DND-41 (cell line): ENCODE results near the gene CIITA.

ENCODE experiments used
- ATAC-seq: fragments of 200-7000 bp; cut with Tn5 transposase; 3 replicates; pipeline ENCODE4 v1.9.1; 2021; ENCODE audit warnings: low read depth; ENCODE audit not compliant: insufficient read depth
- DNase-seq: peaks from one replicate; pipeline ENCODE4 v3.0.0-alpha.2; 2020
- H2AFZ ChIP-seq: 2 replicates; pipeline ENCODE4 v1.6.0; 2012; ENCODE audit warnings: low read depth, low read length
- H3K27ac ChIP-seq: 2 replicates; pipeline ENCODE4 v1.5.1; 2012; ENCODE audit warnings: low read length, inconsistent platforms
- H3K27me3 ChIP-seq: fragments of 200-600 bp; sonication (generic); 2 replicates; pipeline ENCODE4 v1.6.0; 2012; ENCODE audit warnings: low read length, mild to moderate bottlenecking, inconsistent platforms; ENCODE audit not compliant: insufficient read depth, poor library complexity
- H3K36me3 ChIP-seq: 2 replicates; pipeline ENCODE4 v1.5.1; 2012; ENCODE audit warnings: low read length, inconsistent platforms; ENCODE audit not compliant: insufficient read depth
- H3K4me1 ChIP-seq: 2 replicates; pipeline ENCODE4 v1.5.1; 2012; ENCODE audit warnings: mild to moderate bottlenecking, low read length; ENCODE audit not compliant: insufficient read depth
- H3K4me2 ChIP-seq: 2 replicates; pipeline ENCODE4 v1.6.0; 2012; ENCODE audit warnings: mild to moderate bottlenecking, moderate library complexity, low read length, inconsistent platforms; ENCODE audit not compliant: insufficient read depth
- H3K4me3 ChIP-seq, 2 experiments: fragments of 200-600 bp in 1 of 2; shearing (Covaris generic) in 1 of 2; 2 replicates each; pipeline ENCODE4 v1.5.1; 2012 to 2016; ENCODE audit warnings: inconsistent platforms in 2 of 2, low read length in 2 of 2, mild to moderate bottlenecking in 2 of 2, low read depth in 1 of 2, moderate library complexity in 1 of 2
- H3K79me2 ChIP-seq: 2 replicates; pipeline ENCODE4 v1.6.0; 2012; ENCODE audit warnings: low read length, inconsistent platforms; ENCODE audit not compliant: insufficient read depth
- H3K9ac ChIP-seq: 2 replicates; pipeline ENCODE4 v1.6.0; 2012; ENCODE audit warnings: low read depth, mild to moderate bottlenecking, inconsistent platforms, low read length, moderate library complexity
- H3K9me3 ChIP-seq: 2 replicates; pipeline ENCODE4 v1.5.1; 2012; ENCODE audit warnings: low read length, moderate library complexity, mild to moderate bottlenecking, inconsistent platforms; ENCODE audit not compliant: insufficient read depth, severe bottlenecking
- H4K20me1 ChIP-seq: 2 replicates; pipeline ENCODE4 v1.6.0; 2012; ENCODE audit warnings: low read length; ENCODE audit not compliant: insufficient read depth
- EZH2 ChIP-seq: IDR thresholded peaks from 3 replicates; pipeline ENCODE4 v1.6.1; 2012; ENCODE audit warnings: borderline replicate concordance, low read depth, mild to moderate bottlenecking, moderate library complexity, low read length, inconsistent platforms; ENCODE audit not compliant: severe bottlenecking
- TF ChIP-seq, protein P1 (sequence below): IDR thresholded peaks from 2 replicates; pipeline ENCODE4 v1.5.1; 2012; ENCODE audit warnings: borderline replicate concordance, low read length, moderate library complexity, mild to moderate bottlenecking; ENCODE audit not compliant: poor library complexity, severe bottlenecking; ENCODE audit errors: extremely low read depth

Gene CIITA

DNA sequence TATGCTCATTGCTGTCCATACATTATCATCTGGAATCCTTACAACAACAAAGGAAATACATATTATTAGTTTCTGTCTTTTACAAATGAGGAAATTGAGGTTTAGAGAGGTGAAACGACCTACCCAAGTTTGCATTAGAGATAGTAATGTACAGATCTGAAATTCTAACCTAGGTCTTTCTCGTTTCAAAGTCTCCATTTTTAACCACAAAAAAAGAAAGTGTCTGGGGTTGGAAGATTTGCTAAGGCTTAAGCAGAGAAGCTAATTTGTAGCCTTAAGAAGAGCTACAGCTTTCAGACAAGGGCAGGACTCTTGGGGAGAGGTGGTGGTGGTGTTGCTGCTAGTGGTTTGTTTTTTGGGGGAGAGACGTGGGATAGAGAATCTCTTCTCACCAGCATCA, 19.2 kb downstream of the CIITA start:
- DNase-seq (no peak), ATAC-seq (no peak)
- no peaks in the 10 kb centered on the region for H3K79me2 ChIP-seq
- no peak overlapping the region for H3K9ac ChIP-seq
- H3K27me3 ChIP-seq = no peaks in the 10 kb centered on the region
- no peak overlapping the region for H3K4me3 ChIP-seq
- peaks cover 4% of the 10 kb centered on the region; the same call in 1 of the 2 replicates for H4K20me1 ChIP-seq
- no peak for TF ChIP-seq EZH2
- TF ChIP-seq, protein P1, sequence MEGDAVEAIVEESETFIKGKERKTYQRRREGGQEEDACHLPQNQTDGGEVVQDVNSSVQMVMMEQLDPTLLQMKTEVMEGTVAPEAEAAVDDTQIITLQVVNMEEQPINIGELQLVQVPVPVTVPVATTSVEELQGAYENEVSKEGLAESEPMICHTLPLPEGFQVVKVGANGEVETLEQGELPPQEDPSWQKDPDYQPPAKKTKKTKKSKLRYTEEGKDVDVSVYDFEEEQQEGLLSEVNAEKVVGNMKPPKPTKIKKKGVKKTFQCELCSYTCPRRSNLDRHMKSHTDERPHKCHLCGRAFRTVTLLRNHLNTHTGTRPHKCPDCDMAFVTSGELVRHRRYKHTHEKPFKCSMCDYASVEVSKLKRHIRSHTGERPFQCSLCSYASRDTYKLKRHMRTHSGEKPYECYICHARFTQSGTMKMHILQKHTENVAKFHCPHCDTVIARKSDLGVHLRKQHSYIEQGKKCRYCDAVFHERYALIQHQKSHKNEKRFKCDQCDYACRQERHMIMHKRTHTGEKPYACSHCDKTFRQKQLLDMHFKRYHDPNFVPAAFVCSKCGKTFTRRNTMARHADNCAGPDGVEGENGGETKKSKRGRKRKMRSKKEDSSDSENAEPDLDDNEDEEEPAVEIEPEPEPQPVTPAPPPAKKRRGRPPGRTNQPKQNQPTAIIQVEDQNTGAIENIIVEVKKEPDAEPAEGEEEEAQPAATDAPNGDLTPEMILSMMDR = no peak
- H3K4me2 ChIP-seq = no peak overlapping the region
- no peak overlapping the region for H3K27ac ChIP-seq
- no peak overlapping the region for H2AFZ ChIP-seq
- H3K9me3 ChIP-seq = no peaks in the 10 kb centered on the region
- no peaks in the 10 kb centered on the region for H3K4me1 ChIP-seq
- H3K36me3 ChIP-seq = no peaks in the 10 kb centered on the region

DNA sequence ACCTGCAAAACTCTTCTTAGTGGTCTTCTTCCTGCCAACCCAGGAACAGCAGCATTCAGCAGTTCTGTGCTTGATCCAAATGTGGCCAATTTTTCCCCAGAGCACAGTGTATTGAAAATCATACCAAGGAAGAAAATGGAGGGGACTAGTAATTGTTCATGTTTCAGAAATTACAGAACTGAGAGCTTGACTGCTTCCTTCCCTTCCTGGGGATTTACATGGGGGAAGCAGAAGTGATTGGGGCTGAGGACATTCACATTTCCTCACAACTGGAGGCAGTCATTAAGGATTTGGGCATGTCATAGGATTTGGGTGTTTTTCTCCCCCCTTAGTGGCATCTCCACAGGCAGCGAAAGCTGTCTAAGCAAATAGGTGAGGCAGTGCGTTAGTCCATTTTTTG, 19.7 kb downstream of the CIITA start:
- DNase-seq = no peak
- H3K27me3 ChIP-seq = no peaks in the 10 kb centered on the region
- no peaks in the 10 kb centered on the region for H3K4me1 ChIP-seq
- H3K9me3 ChIP-seq = no peaks in the 10 kb centered on the region
- no peaks in the 10 kb centered on the region for H3K36me3 ChIP-seq
- no peak for ATAC-seq
- TF ChIP-seq, protein P1 = no peak
- no peak for TF ChIP-seq EZH2
- no peak overlapping the region for H3K4me2 ChIP-seq
- no peaks in the 10 kb centered on the region for H3K79me2 ChIP-seq
- no peak overlapping the region for H2AFZ ChIP-seq
- no peak overlapping the region for H3K4me3 ChIP-seq
- peaks cover 4% of the 10 kb centered on the region; the same call in 1 of the 2 replicates for H4K20me1 ChIP-seq
- H3K9ac ChIP-seq = no peak overlapping the region
- H3K27ac ChIP-seq = no peak overlapping the region

DNA sequence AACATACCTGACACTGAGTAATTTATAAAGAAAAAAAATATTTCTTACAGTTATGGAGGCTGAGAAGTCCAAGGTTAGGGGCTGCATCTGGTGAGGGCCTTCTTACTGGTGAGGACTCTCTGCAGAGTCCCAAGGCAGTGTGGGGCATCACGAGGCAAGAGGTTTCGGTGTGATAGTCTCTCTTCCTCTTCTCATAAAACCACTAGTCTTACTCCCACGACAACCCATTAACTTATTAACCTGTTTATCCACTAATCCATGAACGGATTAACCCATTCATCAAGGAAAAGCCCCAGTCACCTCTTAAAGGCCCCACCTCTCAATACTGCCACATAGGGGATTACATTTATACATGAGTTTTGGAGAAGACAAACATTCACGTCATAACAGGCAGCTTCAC, 20.1 kb downstream of the CIITA start:
- Histone ChIP-seq H4K20me1 (peaks cover 4% of the 10 kb centered on the region; the same call in 1 of the 2 replicates), H2AFZ (no peak overlapping the region), H3K4me1 (no peaks in the 10 kb centered on the region), H3K9me3 (no peaks in the 10 kb centered on the region), H3K27me3 (no peaks in the 10 kb centered on the region), H3K27ac (no peak overlapping the region), H3K9ac (no peak overlapping the region), H3K36me3 (no peaks in the 10 kb centered on the region), H3K4me2 (no peak overlapping the region), H3K4me3 (no peak overlapping the region), H3K79me2 (no peaks in the 10 kb centered on the region)
- ATAC-seq (no peak), DNase-seq (no peak)
- no peak for TF ChIP-seq EZH2
- TF ChIP-seq, protein P1 = no peak

DNA sequence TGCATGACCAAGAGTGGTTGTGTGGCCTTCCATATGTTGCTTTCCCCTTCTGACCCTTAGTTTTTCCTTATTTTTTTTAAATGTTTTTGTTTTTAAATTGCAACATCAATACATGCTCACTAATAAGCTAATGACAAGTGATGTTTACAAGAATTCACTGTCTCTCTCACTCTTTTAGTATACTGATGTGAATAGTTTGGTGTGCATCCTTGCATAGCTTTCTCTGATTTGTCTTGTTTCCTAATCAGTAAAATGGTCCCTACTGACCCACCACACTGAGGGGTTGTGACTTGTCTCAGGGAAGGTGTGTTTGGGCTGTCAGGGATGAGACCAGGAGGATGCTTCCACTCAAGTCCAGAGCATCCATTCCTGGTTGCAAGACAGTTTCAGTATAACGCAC, 26.0 kb downstream of the CIITA start:
- Histone ChIP-seq H3K36me3 (no peaks in the 10 kb centered on the region), H2AFZ (no peak overlapping the region), H3K27me3 (no peaks in the 10 kb centered on the region), H3K4me2 (no peak overlapping the region), H3K9ac (no peak overlapping the region), H3K79me2 (no peaks in the 10 kb centered on the region), H4K20me1 (no peaks in the 10 kb centered on the region), H3K4me1 (no peaks in the 10 kb centered on the region), H3K27ac (no peak overlapping the region), H3K4me3 (no peak overlapping the region), H3K9me3 (peaks cover 4% of the 10 kb centered on the region)
- ATAC-seq (no peak), DNase-seq (no peak)
- TF ChIP-seq EZH2 = no peak
- TF ChIP-seq, protein P1 = no peak
